Peyer's patch (tissue), 4 donors: ENCODE results near the gene GPLD1. TPM values are rescaled to one million over a fixed set of nuclear protein-coding genes. Genes with fewer than 3 reads are reported as not detected.

Source experiments
- DNase-seq, 3 donors: peaks; one replicate each; pipeline ENCODE4 v3.0.0-alpha.2; 2017 to 2019
- H3K27ac ChIP-seq, 4 donors: fragments of 200-600 bp; sonication (generic); one replicate each; pipeline ENCODE4 v1.5.1; 2016 to 2019
- H3K27me3 ChIP-seq, 2 donors: fragments of 200-600 bp; sonication (generic); one replicate each; pipeline ENCODE4 v1.5.1; 2019
- H3K36me3 ChIP-seq, 3 donors: fragments of 200-600 bp; sonication (generic); one replicate each; pipeline ENCODE4 v1.5.1; 2016 to 2019
- H3K4me1 ChIP-seq, 4 donors: fragments of 200-600 bp; sonication (generic); one replicate each; pipeline ENCODE4 v1.5.1; 2016 to 2019
- H3K4me3 ChIP-seq, 4 donors: fragments of 200-600 bp; sonication (generic); 1 replicate in 3 of 4; 2 replicates in 1 of 4; pipeline ENCODE4 v1.5.1; 2016 to 2019; ENCODE audit warnings: mild to moderate bottlenecking in 1 of 4
- H3K9me3 ChIP-seq, 4 donors: fragments of 200-600 bp; sonication (generic); one replicate each; pipeline ENCODE4 v1.5.1; 2016 to 2019; ENCODE audit warnings: mild to moderate bottlenecking in 1 of 4
- CTCF ChIP-seq, 6 experiments: fragments of 450-650 bp in 4 of 6; fragments of 200-600 bp in 2 of 6; sonication (generic) in 1 of 6; IDR thresholded peaks; one replicate each; pipeline ENCODE4 v1.5.1; 2017 to 2019; ENCODE audit warnings: antibody characterized with exemption in 6 of 6, mild to moderate bottlenecking in 3 of 6, moderate library complexity in 1 of 6
- POLR2A ChIP-seq, 2 donors: fragments of 450-650 bp; IDR thresholded peaks; one replicate each; pipeline ENCODE4 v1.5.1; 2017; ENCODE audit warnings: antibody characterized with exemption in 2 of 2, mild to moderate bottlenecking in 2 of 2, moderate library complexity in 2 of 2
- total RNA-seq, 4 donors: library from RNA; depleted of rRNA; stranded (reverse); fragments of >200 nt; gene quantifications; one replicate each; pipeline ENCODE4 v1.1.0, GENCODE V29; 2016

GPLD1 gene
- total RNA-seq, 4 donors from 2014 or later: 2.1 TPM; not detected in 3

GRCh38 chr6:24451581-24452388 is 37.6 kb downstream of the GPLD1 start:
- DNase-seq: no peak
- no peaks in the 10 kb centered on the region for H3K9me3 ChIP-seq
- H3K4me1 ChIP-seq: no peaks in the 10 kb centered on the region
- H3K27ac ChIP-seq: no peak overlapping the region
- no peaks in the 10 kb centered on the region for H3K36me3 ChIP-seq
- TF ChIP-seq CTCF (IDR thresholded peaks at IDR 0.05): no peak
- TF ChIP-seq POLR2A (IDR thresholded peaks at IDR 0.05): no peak
- no peak overlapping the region for H3K4me3 ChIP-seq
- no peaks in the 10 kb centered on the region for H3K27me3 ChIP-seq

GRCh38 chr6:24448828-24449525 is 40.4 kb downstream of the GPLD1 start:
- TF ChIP-seq POLR2A (IDR thresholded peaks at IDR 0.05) (no peak), CTCF (IDR thresholded peaks at IDR 0.05) (no peak)
- no peak for DNase-seq
- no peak overlapping the region for H3K4me3 ChIP-seq
- no peaks in the 10 kb centered on the region for H3K4me1 ChIP-seq
- H3K36me3 ChIP-seq: no peaks in the 10 kb centered on the region
- H3K27me3 ChIP-seq: no peaks in the 10 kb centered on the region
- H3K9me3 ChIP-seq: no peaks in the 10 kb centered on the region
- no peak overlapping the region for H3K27ac ChIP-seq

- TF ChIP-seq CTCF (IDR thresholded peaks at IDR 0.05) (no peak), POLR2A (IDR thresholded peaks at IDR 0.05) (no peak)
- no peak overlapping the region for H3K27ac ChIP-seq
- no peaks in the 10 kb centered on the region for H3K36me3 ChIP-seq
- no peaks in the 10 kb centered on the region for H3K27me3 ChIP-seq
- H3K9me3 ChIP-seq: no peaks in the 10 kb centered on the region
- no peak for DNase-seq
- no peaks in the 10 kb centered on the region for H3K4me1 ChIP-seq
- no peak overlapping the region for H3K4me3 ChIP-seq
These were observed 41.0 kb downstream of the GPLD1 start for GRCh38 chr6:24448396-24448795.

- H3K4me1 ChIP-seq: no peaks in the 10 kb centered on the region
- H3K9me3 ChIP-seq: no peaks in the 10 kb centered on the region
- TF ChIP-seq POLR2A (IDR thresholded peaks at IDR 0.05) (no peak), CTCF (IDR thresholded peaks at IDR 0.05) (no peak)
- no peaks in the 10 kb centered on the region for H3K36me3 ChIP-seq
- no peak overlapping the region for H3K27ac ChIP-seq
- no peak for DNase-seq
- H3K4me3 ChIP-seq: no peak overlapping the region
- no peaks in the 10 kb centered on the region for H3K27me3 ChIP-seq
These were observed 42.7 kb downstream of the GPLD1 start for GRCh38 chr6:24446670-24447069.

GRCh38 chr6:24445704-24446103 is 43.7 kb downstream of the GPLD1 start:
- Histone ChIP-seq H3K27ac (no peak overlapping the region), H3K36me3 (no peaks in the 10 kb centered on the region), H3K9me3 (no peaks in the 10 kb centered on the region), H3K4me3 (no peak overlapping the region), H3K4me1 (no peaks in the 10 kb centered on the region), H3K27me3 (no peaks in the 10 kb centered on the region)
- no peak for TF ChIP-seq POLR2A (IDR thresholded peaks at IDR 0.05)
- TF ChIP-seq CTCF (IDR thresholded peaks at IDR 0.05): no peak
- no peak for DNase-seq
